Raji (cell line): ENCODE data around the gene CHST10.

Experiments used
- POLR2A ChIP-seq: IDR thresholded peaks from 2 replicates; pipeline ENCODE4 v1.6.1; 2011; ENCODE audit warnings: low read depth, low read length, control low read depth; ENCODE audit not compliant: insufficient read depth

The CHST10 gene

GRCh38 chr2:100423631-100424030 is 6.2 kb upstream of the CHST10 start:
- no peak for TF ChIP-seq POLR2A

DNA sequence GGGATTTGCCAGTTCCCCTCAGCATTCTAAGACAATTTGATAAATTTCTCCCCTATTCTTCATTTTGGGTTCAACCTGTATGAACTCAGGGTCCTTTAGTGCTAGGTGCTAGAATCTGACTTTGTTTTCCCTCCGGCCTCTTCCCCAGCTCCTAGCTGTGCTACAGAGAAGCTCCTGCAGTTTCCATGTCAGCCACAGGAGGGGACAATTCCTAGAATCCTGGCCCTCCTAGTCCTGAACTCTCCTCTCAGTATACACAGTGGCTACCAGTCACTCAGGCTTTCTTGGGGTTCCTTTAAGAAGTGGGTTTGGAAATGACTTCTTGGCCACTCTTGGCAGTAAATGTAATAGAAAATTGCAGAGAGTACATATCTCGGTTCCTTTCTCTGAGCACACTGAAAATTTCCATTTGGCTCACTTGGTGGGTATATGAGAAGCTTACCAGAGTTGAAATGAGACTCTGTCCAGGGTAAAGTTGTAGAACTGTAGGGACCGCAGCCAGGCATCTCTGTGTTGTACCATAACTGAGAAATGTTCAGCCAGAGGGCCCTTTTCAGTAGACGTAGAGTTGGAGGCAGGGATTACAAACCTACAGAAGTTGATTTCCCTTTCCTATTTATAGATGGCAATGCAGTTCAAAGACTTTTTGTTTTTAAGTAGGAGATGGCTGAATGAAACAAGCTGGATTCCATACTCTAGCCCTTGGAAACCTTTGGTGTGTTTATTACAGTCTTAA is 5.0 kb upstream of the CHST10 start:
- no peak for TF ChIP-seq POLR2A

DNA sequence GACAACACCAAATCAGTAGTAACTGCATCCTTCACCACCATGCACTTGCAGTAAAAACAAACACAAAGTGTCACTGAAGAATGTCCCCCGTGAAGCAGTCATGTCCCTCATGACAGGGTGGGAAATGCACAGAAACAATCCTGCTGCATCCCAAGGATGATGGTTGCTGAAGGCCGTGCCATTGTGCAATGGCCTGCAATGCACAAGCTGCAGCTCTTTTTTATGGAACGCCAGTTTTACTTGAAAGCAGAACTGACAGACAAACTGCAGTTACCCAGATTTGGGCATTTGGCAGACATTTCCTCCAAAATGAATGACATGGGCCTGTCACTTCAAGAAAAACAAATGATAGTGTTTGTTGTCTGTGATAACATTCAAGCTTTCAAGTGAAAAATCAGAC is 2.4 kb upstream of the CHST10 start:
- no peak for TF ChIP-seq POLR2A

GRCh38 chr2:100418406-100418962 is 1.0 kb upstream of the CHST10 start:
- no peak for TF ChIP-seq POLR2A

GRCh38 chr2:100417711-100418124 is 250 bp upstream of the CHST10 start:
- TF ChIP-seq POLR2A: no peak

DNA sequence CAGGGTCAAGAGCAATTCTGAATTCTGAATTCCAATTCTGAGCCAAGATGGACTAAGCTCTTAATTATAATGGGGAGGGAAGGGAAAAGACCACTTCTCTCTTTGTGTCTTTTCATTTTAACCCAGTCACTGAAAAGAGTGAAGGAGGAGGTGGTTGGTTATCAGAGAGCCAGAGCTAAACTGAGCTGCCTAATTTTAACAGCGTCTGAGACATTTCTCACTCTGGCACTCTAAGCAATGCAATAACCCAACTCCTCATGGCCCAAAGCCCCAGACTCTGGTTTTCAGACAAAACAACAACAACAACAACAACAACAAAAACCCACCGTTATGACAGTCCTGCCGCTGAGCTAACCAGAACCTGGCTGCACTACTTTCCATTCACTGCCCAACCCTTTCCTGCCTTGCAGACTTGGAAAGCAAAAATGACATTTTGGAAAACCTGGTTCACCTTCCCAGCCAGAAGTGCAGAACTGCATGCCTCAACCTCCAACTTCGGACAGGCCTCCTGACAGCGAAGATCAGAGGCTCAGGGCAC is 1.0 kb downstream of the CHST10 start:
- no peak for TF ChIP-seq POLR2A

DNA sequence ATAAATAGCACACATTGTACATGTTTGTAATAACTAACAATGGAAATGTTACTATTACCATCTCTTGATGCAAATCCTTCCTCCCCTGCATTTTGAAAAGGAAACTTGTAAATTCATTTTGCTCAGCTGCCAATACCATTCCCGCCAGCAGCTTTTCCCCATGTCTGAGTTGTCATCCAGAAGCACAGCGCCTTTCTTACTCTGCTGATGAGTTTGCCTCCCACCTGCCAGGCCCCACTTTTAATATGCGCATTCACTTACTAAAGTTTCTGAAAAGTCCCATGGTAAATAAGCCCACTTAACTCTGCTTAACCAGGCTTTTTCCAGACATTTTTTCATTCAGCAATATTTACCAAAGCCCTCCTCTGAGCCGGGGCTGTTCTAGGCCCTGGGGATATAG is 3.9 kb downstream of the CHST10 start:
- no peak for TF ChIP-seq POLR2A

DNA sequence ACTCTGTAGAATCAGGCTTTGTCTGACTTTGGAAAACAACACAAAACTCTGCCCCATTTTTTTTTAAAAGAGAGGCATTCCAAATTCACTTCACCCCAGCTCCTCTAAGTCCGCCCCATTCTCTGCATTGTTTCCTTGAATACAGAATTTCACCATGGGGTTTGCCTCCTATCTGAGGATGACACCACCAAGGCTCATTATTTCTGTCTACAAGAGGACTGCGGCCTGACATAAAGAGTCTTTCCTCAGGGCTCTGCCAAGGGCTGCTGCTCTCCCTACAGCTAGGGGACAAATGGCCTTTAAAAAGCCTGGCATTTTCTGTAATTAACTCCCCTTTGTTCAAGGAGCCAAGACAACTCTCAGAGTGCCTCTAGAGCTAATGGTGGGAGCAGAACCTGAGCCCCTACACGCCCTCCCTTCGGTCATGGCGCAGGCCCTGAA is 4.6 kb downstream of the CHST10 start:
- TF ChIP-seq POLR2A: no peak

DNA sequence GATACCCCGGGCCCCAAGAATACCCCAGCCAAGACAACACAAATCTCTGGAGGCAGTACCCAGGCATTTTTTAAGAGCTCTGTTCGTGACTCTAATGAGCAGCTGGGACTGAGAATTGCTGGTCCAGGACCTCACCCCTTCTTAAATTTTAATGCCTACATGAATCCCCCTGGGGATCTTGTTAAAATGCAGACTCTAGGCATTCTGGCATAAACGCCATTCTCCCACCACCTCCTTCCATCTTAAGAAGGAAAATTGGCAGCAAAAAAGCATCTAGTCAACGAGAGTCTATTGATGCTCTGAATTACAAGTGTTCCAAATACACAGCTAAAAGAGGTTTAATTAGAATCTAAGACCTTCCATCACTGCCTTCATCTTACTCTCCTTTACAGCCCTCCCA is 5.0 kb downstream of the CHST10 start:
- no peak for TF ChIP-seq POLR2A

GRCh38 chr2:100411841-100412292 is 5.6 kb downstream of the CHST10 start:
- TF ChIP-seq POLR2A: no peak

GRCh38 chr2:100409975-100410647 is 7.4 kb downstream of the CHST10 start:
- no peak for TF ChIP-seq POLR2A

DNA sequence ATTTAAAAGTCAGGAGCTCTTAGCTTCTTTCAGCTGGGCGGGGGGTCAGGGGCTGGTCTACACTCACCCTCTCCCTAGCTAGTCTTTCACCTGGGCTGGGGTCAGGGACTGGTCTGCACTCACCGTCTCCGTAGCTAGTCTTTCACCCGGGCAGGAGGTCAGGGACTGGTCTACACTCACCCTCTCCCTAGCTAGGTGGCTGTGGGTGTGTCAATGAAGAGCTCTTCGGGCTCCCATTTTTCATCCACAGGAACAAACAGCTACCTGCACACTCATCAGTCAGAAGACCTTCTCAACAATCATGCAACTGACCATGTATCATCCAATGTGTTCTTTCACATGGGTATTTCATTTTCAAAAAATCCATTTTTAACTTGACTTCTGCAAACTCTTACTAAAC is 8.0 kb downstream of the CHST10 start:
- no peak for TF ChIP-seq POLR2A

GRCh38 chr2:100408941-100409340 is 8.5 kb downstream of the CHST10 start:
- no peak for TF ChIP-seq POLR2A

DNA sequence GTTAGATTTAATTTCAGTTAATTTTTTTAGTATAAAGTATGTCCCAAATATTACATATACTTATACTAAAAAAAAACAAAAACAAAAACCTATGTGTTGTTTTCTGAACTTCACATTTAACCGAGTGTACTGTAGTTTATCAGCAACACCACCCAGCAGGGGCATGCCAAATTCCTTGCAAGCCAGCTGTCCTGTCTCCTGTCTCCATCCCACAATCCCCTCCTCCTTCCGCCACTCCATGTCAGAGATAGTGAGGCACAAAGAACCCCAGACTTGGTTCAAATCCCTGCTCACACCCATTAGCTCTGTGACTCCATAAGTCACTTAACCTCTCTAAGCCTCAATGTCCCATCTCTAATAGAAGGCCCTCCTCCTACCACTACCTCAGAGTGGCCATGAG is 9.4 kb downstream of the CHST10 start:
- no peak for TF ChIP-seq POLR2A

DNA sequence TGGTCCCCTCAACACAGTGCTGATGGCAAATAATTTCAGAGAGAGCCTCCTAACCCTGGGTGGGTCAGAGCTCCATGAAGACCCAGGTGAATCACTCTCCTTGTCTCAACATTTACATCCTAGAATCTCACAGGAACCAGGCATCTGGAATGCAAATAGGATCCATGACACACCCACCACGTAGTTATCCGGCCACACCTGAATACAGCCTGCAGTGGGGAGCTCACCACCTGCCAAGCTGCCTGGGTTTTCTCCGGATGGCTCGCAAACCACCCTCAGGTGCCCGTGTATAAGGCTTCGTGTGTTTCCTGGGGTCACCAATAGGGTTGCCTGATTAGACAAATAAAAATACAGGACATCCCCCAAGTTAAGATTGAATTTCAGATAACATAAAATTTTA is 9.9 kb downstream of the CHST10 start:
- no peak for TF ChIP-seq POLR2A

GRCh38 chr2:100407073-100407472 is 10.4 kb downstream of the CHST10 start:
- TF ChIP-seq POLR2A: no peak

DNA sequence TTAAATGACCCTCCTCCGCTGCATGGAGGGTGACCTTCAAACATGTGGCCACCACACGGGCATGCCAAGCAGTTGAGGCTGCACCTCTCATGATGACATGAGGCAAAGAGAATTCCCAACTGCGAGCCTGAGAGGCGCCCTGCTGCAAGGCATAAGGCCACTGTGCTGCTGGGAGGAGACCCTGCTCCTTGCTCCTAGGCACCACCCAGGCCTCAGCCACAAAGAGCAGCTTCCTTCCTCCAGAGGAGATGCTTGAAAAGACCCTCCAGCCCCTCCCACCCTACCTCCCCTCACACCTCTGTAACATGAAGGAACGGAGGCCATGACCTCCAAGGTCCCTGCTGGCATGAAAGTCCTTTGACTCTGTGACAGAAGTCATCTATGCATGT is 11.4 kb downstream of the CHST10 start:
- no peak for TF ChIP-seq POLR2A
